ENCODE data around the gene SDS.

Gene SDS

GRCh38 chr12:113424915-113425823 lies 21.5 kb upstream of the SDS start:
- peak; percentile 16 for DNase-seq

- no peak for DNase-seq
Observed at GRCh38 chr12:113424456-113424855, 20.8 kb upstream of the SDS start.

- DNase-seq: no peak
Observed at GRCh38 chr12:113422886-113423669, 19.4 kb upstream of the SDS start.

GRCh38 chr12:113422030-113422885 lies 18.6 kb upstream of the SDS start, which contains the start of gene SDSL:
TSS of gene SDSL (plus strand) at chr12:113422380. CDS start at chr12:113427983, 5,603 bp downstream.
- peak; percentile 66 for DNase-seq

GRCh38 chr12:113420996-113421595 lies 17.4 kb upstream of the SDS start:
- DNase-seq: no peak

- no peak for DNase-seq
Observed at GRCh38 chr12:113418213-113418879, 14.7 kb upstream of the SDS start.

- no peak for DNase-seq
Observed at GRCh38 chr12:113416091-113416754, 12.5 kb upstream of the SDS start.

GRCh38 chr12:113414519-113415038 lies 10.9 kb upstream of the SDS start:
- no peak for DNase-seq

- no peak for DNase-seq
Observed at GRCh38 chr12:113413488-113413939, 9.8 kb upstream of the SDS start.

GRCh38 chr12:113409462-113410124 lies 5.9 kb upstream of the SDS start:
- no peak for DNase-seq

GRCh38 chr12:113408756-113409298 lies 5.1 kb upstream of the SDS start:
- DNase-seq: no peak

GRCh38 chr12:113407931-113408600 lies 4.4 kb upstream of the SDS start:
- no peak for DNase-seq

- no peak for DNase-seq
Observed at GRCh38 chr12:113405694-113406093, 2.0 kb upstream of the SDS start.

- DNase-seq: no peak
Observed at GRCh38 chr12:113402586-113403260, 964 bp downstream of the SDS start.

- no peak for DNase-seq
Observed at GRCh38 chr12:113401066-113402000, 2.4 kb downstream of the SDS start.

GRCh38 chr12:113400362-113400761 lies 3.3 kb downstream of the SDS start:
- DNase-seq: no peak

GRCh38 chr12:113399490-113399889 lies 4.2 kb downstream of the SDS start:
- no peak for DNase-seq

Measured in NCI-H146 (cell line).